Ishikawa (cell line): Measurements from ENCODE around the gene PNPLA2.

ENCODE experiments used
- CEBPB ChIP-seq: IDR thresholded peaks from 2 replicates; pipeline ENCODE4 v1.6.1; 2012
- EGR1 ChIP-seq: IDR thresholded peaks from 2 replicates; pipeline ENCODE4 v1.6.1; 2012
- EP300 ChIP-seq: IDR thresholded peaks from 2 replicates; pipeline ENCODE4 v1.6.1; 2012; ENCODE audit warnings: borderline replicate concordance
- MAX ChIP-seq: IDR thresholded peaks from 2 replicates; pipeline ENCODE4 v1.6.1; 2012
- NFIC ChIP-seq: IDR thresholded peaks from 2 replicates; pipeline ENCODE4 v1.6.1; 2012
- REST ChIP-seq: IDR thresholded peaks from 2 replicates; pipeline ENCODE4 v1.6.1; 2012; ENCODE audit warnings: low read depth, mild to moderate bottlenecking
- TAF1 ChIP-seq: IDR thresholded peaks from 2 replicates; pipeline ENCODE4 v1.6.1; 2012; ENCODE audit warnings: low read depth, mild to moderate bottlenecking

- TF ChIP-seq EP300 (no peak), REST (no peak), TAF1 (no peak), MAX (no peak), CEBPB (no peak), EGR1 (no peak), NFIC (no peak)
Observed at GRCh38 chr11:773425-773824, 45.3 kb upstream of the PNPLA2 start.
